Bronchial epithelial cell (primary cell): ENCODE results near the gene TTC9B. TPM values are rescaled to one million over a fixed set of nuclear protein-coding genes. Genes with fewer than 3 reads are reported as not detected.

Experiments used
- DNase-seq: peaks from one replicate; pipeline ENCODE4 v3.0.0-alpha.2; 2010; ENCODE audit warnings: low read depth
- FAIRE-seq: peaks from 2 replicates; lab custom pipeline; 2011; peaks lifted over from hg19 to GRCh38; lab: Jason Lieb, UNC
- H3K27me3 ChIP-seq: 2 replicates; pipeline ENCODE4 v1.5.1; 2011; ENCODE audit warnings: low read length; ENCODE audit not compliant: control insufficient read depth, insufficient read depth
- H3K36me3 ChIP-seq: 2 replicates; pipeline ENCODE4 v1.5.1; 2011; ENCODE audit warnings: low read length; ENCODE audit not compliant: control insufficient read depth, insufficient read depth
- H3K4me3 ChIP-seq: 2 replicates; pipeline ENCODE4 v1.5.1; 2011; ENCODE audit warnings: mild to moderate bottlenecking, low read depth, low read length, control low read depth
- total RNA-seq: library from RNA; depleted of rRNA; stranded (reverse); fragments of >200 nt; gene quantifications from 2 replicates; pipeline ENCODE4 v1.2.1, GENCODE V29; 2014
- TF ChIP-seq, protein P1 (sequence below): IDR thresholded peaks from 2 replicates; pipeline ENCODE4 v1.5.1; 2011; ENCODE audit warnings: mild to moderate bottlenecking, moderate library complexity, low read length, control low read depth, inconsistent platforms; ENCODE audit not compliant: insufficient read depth, severe bottlenecking

The TTC9B gene
- total RNA-seq, 1 donor from 2014 or later = not detected

DNA sequence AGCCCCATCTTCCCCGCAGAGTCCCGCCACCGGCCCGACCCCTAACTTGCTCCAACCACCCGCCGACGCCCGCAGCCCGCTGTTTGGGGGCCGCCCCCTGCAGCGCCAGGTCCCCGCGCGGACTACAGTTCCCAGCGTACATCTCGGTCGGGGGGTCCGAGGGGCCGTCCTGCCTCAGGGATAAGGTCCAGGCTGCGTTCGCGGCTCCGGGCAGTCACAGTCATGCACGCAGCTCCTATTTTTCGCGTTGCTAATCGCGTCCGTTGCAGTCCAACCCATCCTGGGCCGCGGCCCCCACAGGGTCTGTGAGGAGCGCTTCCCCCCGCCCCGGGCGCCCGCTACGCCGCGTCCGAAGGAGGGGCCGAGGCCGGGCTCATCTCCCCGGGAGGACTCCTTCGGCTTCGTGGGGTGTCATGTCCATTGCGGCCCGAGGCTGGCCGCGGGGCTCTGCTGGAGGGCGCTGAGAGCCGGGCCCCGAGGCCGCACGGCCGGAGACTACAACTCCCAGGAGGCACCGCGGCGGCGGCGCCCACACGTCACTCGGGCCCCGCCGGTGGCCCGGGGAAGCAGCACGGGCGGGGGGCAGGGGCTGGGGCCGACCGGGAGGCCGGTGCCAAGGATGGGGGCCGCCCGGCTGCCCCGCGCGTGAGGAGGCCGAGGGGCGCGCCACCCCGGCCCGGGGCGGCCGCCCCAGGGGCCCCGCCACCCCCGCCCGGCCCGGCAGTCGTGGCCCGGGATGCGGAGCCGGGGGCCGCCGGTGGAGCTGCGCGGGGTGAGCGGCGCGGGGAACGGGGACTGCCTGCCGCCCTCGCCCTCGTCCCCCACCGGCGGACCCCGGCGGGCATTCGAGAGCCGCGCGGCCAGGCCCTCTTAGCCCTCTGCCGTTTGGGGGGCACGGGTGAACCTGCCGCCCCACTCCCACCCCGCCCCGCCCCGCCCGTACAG, 27.0 kb downstream of the TTC9B start, which contains the start of gene MAP3K10:
Gene MAP3K10, plus strand, starts transcription at position 536 of the 945 bp plus-strand sequence. CDS start 606 bp downstream, outside the sequence.
- DNase-seq = peak; percentile 8
- no peak for FAIRE-seq
- Histone ChIP-seq H3K36me3 (no peaks in the 10 kb centered on the region), H3K27me3 (no peaks in the 10 kb centered on the region), H3K4me3 (peak within 1 kb of the TSS; percentile 97)
- TF ChIP-seq, protein P1, sequence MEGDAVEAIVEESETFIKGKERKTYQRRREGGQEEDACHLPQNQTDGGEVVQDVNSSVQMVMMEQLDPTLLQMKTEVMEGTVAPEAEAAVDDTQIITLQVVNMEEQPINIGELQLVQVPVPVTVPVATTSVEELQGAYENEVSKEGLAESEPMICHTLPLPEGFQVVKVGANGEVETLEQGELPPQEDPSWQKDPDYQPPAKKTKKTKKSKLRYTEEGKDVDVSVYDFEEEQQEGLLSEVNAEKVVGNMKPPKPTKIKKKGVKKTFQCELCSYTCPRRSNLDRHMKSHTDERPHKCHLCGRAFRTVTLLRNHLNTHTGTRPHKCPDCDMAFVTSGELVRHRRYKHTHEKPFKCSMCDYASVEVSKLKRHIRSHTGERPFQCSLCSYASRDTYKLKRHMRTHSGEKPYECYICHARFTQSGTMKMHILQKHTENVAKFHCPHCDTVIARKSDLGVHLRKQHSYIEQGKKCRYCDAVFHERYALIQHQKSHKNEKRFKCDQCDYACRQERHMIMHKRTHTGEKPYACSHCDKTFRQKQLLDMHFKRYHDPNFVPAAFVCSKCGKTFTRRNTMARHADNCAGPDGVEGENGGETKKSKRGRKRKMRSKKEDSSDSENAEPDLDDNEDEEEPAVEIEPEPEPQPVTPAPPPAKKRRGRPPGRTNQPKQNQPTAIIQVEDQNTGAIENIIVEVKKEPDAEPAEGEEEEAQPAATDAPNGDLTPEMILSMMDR = no peak

DNA sequence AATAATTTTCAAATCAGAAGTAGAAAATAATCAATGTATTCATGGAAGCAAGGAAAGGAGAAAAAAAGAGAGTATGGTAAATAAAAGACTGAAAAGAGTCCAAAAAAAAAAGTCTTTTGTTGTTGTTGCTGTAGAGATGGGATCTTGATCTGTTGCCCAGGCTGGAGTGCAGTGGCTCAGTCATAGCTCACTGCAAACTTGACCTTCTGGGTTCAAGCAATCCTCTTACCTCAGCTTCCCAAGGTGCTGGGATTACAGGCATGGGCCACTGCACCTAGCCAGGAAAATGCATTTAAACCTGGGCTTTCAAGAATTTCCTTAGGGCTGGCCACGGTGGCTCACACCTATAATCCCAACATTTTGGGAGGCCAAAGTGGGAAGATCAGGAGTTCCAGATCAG, 33.9 kb downstream of the TTC9B start:
- no peak for DNase-seq
- FAIRE-seq = no peak
- TF ChIP-seq, protein P1 = no peak

DNA sequence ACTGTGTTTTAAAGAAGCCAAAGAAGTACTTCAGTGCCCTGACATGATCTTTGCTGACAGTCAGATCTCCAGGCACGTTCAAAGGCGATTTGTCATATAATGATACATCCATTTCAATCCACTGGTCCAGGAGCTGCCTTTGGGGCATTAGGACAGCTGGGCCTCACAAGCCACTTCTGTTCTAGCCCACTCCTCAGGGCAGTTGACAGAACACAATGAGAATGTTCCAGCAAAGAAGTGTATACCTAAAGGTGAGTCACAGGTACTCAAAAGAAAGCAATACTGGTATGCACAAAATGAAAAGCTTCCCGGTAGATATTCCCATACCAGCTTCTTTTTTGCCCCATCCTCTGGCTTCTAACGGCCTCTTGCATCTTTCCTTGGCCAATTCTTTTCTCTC, 39.4 kb downstream of the TTC9B start:
- no peak overlapping the region for H3K4me3 ChIP-seq
- TF ChIP-seq, protein P1 = no peak
- FAIRE-seq (no peak), DNase-seq (peak; percentile 86)
- H3K27me3 ChIP-seq = no peaks in the 10 kb centered on the region
- no peaks in the 10 kb centered on the region for H3K36me3 ChIP-seq

More for the DNA sequence above, 33.9 kb downstream of the TTC9B start:
- Histone ChIP-seq H3K4me3 (no peak overlapping the region), H3K27me3 (no peaks in the 10 kb centered on the region), H3K36me3 (no peaks in the 10 kb centered on the region)

DNA sequence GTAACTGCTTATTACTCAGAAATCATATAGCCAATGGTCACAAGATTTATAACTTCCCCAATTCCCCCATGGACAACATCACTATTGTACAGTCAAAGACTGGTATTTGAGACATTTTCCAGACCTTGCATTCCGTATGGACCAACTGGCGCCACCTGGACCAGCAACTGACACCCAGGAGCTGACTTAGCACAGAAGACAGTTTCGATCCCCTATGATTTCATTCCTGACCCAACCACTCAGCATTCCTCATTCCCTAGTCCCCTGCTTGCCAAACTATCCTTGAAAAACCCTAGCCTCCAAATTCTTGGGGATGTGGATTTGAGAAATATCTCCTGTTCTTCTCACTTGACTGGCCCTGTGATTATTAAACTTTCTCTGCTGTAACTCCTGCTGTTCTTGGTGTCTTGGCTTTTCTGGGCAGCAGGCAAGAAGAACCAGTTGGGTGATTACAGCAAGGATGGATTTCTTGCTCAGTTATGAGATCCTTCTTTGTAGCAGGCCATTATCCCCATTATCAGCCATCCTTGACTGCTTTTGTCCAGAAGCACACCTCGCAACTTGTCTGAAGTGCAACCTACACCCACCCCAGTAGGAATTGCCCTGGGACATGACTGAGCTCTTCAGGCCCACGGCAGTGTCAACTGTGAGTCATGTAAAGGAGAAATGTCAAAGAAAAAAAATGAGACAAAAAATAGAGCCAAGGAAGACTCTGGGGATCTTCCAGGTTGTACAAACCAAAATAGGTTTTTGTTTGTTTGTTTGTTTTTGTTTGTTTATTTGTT, 40.7 kb downstream of the TTC9B start:
- Histone ChIP-seq H3K4me3 (no peak overlapping the region), H3K27me3 (no peaks in the 10 kb centered on the region), H3K36me3 (no peaks in the 10 kb centered on the region)
- DNase-seq = peak; percentile 62
- TF ChIP-seq, protein P1 = no peak
- no peak for FAIRE-seq

DNA sequence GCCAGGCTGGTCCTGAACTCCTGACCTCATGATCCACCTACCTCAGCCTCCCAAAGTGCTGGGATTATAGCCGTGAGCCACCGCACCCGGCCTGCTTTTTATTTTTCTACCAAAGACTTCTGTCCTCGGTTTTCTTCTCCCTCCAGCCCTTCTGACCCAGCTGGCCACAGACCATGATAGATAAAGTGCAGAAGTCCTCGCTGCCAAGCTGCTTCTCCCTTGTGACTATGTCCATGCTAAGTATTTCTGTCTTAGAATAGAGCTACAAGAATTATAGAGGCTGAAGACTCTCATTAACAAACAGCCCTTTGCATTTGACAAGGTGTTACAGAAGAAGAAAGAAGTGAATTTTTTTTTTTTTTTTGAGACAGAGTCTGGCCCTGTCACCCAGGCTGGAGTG, 42.4 kb downstream of the TTC9B start:
- TF ChIP-seq, protein P1 = no peak
- Histone ChIP-seq H3K4me3 (no peak overlapping the region), H3K36me3 (no peaks in the 10 kb centered on the region), H3K27me3 (no peaks in the 10 kb centered on the region)
- no peak for FAIRE-seq
- DNase-seq = no peak
